IPS-18a (cell line): ENCODE data around the gene INSL3.
"Not testable (repeated sequence)": the region's sequence is repeated elsewhere in the genome, so short reads cannot be mapped to it uniquely, and the experiment has no call there.

Experiments used
- H3K27ac ChIP-seq: one replicate; pipeline ENCODE4 v1.5.1; 2013; ENCODE audit warnings: low read length
- H3K27me3 ChIP-seq: one replicate; pipeline ENCODE4 v1.6.1; 2013; ENCODE audit warnings: mild to moderate bottlenecking, low read length; ENCODE audit not compliant: control insufficient read depth, insufficient read depth
- H3K36me3 ChIP-seq: one replicate; pipeline ENCODE4 v1.6.1; 2013; ENCODE audit warnings: low read depth, low read length; ENCODE audit not compliant: control insufficient read depth
- H3K4me1 ChIP-seq: one replicate; pipeline ENCODE4 v1.6.1; 2013; ENCODE audit warnings: low read depth, low read length; ENCODE audit not compliant: control insufficient read depth
- H3K4me3 ChIP-seq: one replicate; pipeline ENCODE4 v1.5.1; 2013; ENCODE audit warnings: low read length
- H3K9ac ChIP-seq: one replicate; pipeline ENCODE4 v1.6.1; 2013; ENCODE audit warnings: mild to moderate bottlenecking, low read length, moderate library complexity
- H3K9me3 ChIP-seq: one replicate; pipeline ENCODE4 v1.6.1; 2013; ENCODE audit warnings: low read depth, low read length; ENCODE audit not compliant: control insufficient read depth

INSL3 gene

DNA sequence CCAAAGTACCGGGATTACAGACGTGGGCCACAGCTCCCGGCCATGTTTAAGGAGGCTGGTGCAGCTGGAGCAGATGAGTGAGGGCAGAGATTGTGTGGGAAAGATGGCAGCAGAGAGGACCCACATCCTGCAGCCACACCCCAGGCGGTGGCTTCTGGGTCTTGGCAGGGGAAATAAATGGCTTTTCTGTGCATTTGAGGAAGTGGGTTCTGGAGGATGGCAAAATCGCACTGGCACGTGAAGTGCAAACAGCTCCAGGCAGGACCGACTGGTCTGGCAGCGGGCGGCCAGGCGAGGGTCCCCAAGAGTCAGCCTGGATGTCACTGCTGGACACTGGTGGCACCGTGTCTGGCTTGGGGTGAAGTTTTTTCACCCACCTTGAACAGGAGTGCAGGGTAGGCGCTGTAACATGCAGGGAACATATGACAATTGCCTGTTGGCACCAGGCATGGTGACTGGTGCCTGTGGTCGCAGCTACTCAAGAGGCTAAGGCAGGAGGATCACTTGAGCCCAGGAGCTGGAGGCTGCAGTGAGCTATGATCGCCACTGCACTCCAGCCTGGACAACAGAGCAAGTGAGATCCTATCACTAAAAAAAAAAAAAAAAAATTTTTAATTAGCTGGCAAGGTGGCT lies 17.9 kb downstream of the INSL3 start:
- Histone ChIP-seq H3K27me3 (no peaks in the 10 kb centered on the region), H3K4me3 (no peak overlapping the region), H3K9me3 (no peaks in the 10 kb centered on the region), H3K36me3 (no peaks in the 10 kb centered on the region), H3K9ac (no peak overlapping the region), H3K4me1 (no peaks in the 10 kb centered on the region), H3K27ac (no peak overlapping the region)

DNA sequence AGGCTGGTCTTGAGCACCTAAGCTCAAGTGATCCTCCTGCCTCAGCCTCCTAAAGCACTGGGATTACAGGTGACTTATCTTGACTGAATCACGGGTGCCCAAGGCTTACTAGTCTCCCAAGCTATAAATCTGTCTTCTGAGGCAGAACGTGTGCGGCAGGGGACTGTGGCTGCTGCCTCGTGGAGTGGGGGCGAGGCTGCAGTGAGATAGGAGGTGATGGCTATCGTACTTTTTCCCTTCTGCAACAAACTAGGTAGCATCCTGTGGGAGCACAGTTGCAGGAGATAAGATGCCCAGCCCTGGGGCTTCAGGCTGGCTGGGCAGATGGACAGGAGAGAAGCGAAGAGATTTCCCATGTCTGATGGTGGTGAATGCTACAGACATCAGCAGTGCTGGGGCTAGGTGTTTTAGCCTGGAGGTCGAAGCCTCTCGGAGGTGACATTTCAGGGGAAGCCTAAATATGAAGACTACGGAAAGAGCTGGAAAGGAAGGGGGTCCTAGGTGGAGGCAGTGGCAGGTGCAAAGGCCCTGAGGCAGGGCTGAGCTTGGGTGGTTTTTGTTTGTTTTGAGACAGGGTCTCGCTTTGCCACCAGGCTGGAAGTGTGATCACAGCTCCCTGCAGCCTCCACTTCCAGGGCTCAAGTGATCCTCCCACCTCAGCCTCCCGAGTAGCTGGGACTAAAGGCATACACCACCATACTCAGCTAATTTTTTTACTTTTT lies 19.0 kb downstream of the INSL3 start:
- H3K27me3 ChIP-seq, result no peaks in the 10 kb centered on the region
- H3K9ac ChIP-seq, result no peak overlapping the region
- H3K4me3 ChIP-seq, result no peak overlapping the region
- H3K4me1 ChIP-seq, result no peaks in the 10 kb centered on the region
- H3K27ac ChIP-seq, result no peak overlapping the region
- no peaks in the 10 kb centered on the region for H3K9me3 ChIP-seq
- H3K36me3 ChIP-seq, result no peaks in the 10 kb centered on the region

DNA sequence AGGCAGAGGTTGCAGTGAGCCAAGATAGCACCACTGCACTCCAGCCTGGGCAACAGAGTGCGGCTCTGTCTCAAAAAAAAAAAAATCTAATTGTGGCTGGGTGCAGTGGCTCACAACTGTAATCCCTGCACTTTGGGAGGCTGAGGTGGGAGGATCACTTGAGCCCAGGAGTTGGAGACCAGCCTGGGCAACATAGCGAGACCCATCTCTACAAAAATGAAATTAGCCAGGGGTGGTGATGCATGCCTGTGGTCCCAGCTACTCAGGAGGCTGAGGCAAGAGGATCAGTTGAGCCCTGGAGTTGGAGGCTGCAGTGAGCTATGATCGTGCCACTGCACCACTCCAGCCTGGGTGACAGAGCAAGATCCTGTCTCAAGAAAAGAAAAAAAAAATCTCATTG lies 22.7 kb downstream of the INSL3 start:
- H3K9me3 ChIP-seq, H3K36me3 ChIP-seq, H3K4me3 ChIP-seq, H3K9ac ChIP-seq, H3K4me1 ChIP-seq, H3K27ac ChIP-seq: not testable (repeated sequence)
- H3K27me3 ChIP-seq, result peaks cover 20% of the 10 kb centered on the region

DNA sequence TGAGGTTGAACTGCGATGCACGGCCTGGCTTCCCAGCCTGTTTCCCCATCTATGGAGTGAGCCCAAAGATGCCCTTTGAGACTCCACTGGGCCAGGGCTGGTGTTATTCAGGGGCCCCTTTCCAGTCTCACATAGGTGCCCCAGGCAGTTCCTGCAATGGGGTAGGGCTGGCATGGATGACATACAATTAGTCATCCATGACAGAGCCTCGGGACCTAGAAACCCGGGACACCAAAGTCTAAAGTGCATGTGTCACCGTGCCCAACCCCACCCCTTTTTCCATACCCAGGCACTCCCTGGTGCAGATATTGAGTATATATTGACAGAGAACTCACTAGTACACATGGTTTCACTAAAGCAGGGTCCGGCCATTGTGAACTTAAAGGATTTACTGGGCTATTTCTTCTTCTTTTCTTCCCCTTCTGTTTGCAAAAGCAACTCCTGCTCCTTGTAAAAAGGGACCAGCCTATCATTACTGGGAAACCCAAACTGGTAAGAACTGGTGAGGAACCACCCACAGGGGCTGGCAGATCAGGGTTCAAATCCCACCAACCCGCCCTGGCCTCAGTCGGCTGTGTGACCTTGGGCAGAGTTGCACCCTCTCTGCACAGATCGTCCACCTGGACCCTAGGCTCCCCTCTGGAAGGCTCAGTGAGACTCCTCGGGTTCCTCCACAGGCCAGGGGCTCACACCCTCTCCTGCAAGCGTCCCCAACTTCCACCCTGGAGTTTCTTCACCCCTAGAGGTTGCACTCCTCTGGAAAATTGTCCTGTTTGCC lies 23.7 kb downstream of the INSL3 start:
- H3K4me3 ChIP-seq, result no peak overlapping the region
- H3K27me3 ChIP-seq, result peaks cover 20% of the 10 kb centered on the region
- H3K36me3 ChIP-seq, result no peaks in the 10 kb centered on the region
- H3K4me1 ChIP-seq, result no peaks in the 10 kb centered on the region
- H3K9ac ChIP-seq, result no peak overlapping the region
- no peak overlapping the region for H3K27ac ChIP-seq
- no peaks in the 10 kb centered on the region for H3K9me3 ChIP-seq

DNA sequence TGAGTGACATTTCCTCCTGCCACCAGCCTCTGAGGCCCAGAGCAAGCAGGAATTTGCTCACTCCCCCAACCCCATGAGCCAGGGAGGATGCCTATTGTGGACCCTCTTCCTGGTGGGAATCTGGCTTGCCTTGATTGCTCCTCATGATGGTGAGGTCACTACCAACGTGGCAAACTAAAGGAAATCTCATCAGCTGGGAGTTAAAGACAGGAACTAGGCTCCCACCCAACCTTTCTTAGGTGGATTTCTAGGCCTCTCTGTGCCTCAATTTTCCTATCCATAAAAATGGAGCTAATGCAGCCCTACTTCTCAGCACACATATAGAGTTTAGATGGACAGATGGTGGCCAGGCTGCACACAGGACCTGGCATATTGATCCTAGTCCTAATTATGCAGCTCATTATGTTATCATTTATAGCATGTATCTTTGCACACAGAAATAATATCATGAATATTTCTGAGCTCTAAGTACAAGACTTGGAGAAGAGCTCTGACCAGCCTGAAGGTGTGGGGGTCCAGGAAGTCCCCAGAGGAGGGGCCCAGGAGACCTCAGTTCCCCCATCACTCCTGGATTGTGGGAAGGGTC lies 24.4 kb downstream of the INSL3 start:
- Histone ChIP-seq H3K27ac (no peak overlapping the region), H3K27me3 (peaks cover 20% of the 10 kb centered on the region), H3K36me3 (no peaks in the 10 kb centered on the region), H3K4me1 (no peaks in the 10 kb centered on the region), H3K9me3 (no peaks in the 10 kb centered on the region), H3K4me3 (no peak overlapping the region), H3K9ac (no peak overlapping the region)

GRCh38 chr19:17796013-17796837 lies 25.1 kb downstream of the INSL3 start:
- Histone ChIP-seq H3K27ac (no peak overlapping the region), H3K9ac (no peak overlapping the region), H3K27me3 (peaks cover 20% of the 10 kb centered on the region), H3K4me1 (no peaks in the 10 kb centered on the region), H3K9me3 (no peaks in the 10 kb centered on the region), H3K36me3 (no peaks in the 10 kb centered on the region), H3K4me3 (no peak overlapping the region)

GRCh38 chr19:17795495-17795856 lies 25.8 kb downstream of the INSL3 start:
- no peaks in the 10 kb centered on the region for H3K9me3 ChIP-seq
- H3K27ac ChIP-seq, result no peak overlapping the region
- peak overlapping the region; percentile 65 for H3K4me3 ChIP-seq
- H3K9ac ChIP-seq, result no peak overlapping the region
- no peaks in the 10 kb centered on the region for H3K36me3 ChIP-seq
- peaks cover 20% of the 10 kb centered on the region for H3K27me3 ChIP-seq
- no peaks in the 10 kb centered on the region for H3K4me1 ChIP-seq

GRCh38 chr19:17794731-17795494 lies 26.4 kb downstream of the INSL3 start, which contains the start of gene B3GNT3:
TSS of gene B3GNT3 (plus strand) at chr19:17795138. CDS start at chr19:17807808, 12,670 bp downstream.
- H3K4me1 ChIP-seq, result no peaks in the 10 kb centered on the region
- peak within 1 kb of the TSS; percentile 65 for H3K4me3 ChIP-seq
- H3K27me3 ChIP-seq, result peaks cover 20% of the 10 kb centered on the region
- H3K27ac ChIP-seq, result no peak within 1 kb of the TSS
- H3K9me3 ChIP-seq, result no peaks in the 10 kb centered on the region
- H3K36me3 ChIP-seq, result no peaks in the 10 kb centered on the region
- H3K9ac ChIP-seq, result no peak within 1 kb of the TSS

DNA sequence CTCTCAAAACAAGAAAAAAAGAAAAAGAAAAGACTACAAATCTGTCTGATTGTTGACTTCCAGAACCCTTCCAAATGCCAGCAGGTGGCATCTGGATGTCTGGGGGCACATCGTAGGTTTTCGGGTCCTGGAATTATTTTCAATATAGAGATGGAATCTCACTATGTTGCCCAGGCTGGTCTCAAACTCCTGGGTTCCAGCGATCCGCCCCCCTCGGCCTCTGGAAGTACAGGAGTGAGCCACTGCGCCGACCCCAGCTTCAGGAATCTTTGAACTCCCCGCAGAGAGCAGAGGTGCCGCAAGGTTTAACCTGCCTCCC lies 26.9 kb downstream of the INSL3 start:
- Histone ChIP-seq H3K9me3 (no peaks in the 10 kb centered on the region), H3K36me3 (no peaks in the 10 kb centered on the region), H3K4me1 (no peaks in the 10 kb centered on the region), H3K27ac (no peak overlapping the region), H3K9ac (no peak overlapping the region), H3K4me3 (no peak overlapping the region), H3K27me3 (peaks cover 20% of the 10 kb centered on the region)

DNA sequence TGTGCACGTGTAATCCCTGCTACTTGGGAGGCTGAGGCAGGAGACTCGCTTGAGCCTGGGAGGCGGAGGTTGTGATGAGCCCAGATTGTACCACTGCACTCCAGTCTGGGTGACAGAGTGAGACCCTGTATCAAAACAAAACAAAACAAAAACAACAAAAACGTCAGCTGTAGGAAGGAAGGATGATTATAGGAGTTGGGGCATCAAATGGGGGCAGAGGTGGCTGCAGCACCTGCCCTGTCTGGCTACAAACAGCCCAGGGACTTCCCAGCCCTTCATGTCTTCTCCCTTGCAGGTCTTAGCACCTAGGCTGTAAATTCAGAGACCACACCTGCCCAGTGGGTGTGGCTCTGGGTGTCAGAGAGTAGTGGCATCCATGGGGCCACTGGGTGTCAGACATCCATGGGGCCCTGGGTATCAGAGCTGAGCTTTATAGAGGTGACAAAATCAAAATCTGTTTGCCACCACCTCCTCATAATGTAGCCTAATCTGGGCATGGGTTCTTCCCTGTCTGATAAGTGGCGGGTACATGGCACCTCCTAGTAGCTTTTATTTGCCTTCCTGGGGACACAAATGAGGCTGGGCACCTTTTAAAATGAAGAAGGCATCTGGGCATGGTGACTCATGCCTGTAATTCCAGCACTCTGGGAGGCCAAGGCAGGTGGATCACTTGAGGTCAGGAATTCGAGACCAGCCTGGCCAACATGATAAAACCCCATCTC lies 31.1 kb downstream of the INSL3 start:
- H3K4me1 ChIP-seq, result no peaks in the 10 kb centered on the region
- no peak overlapping the region for H3K9ac ChIP-seq
- H3K9me3 ChIP-seq, result no peaks in the 10 kb centered on the region
- no peaks in the 10 kb centered on the region for H3K36me3 ChIP-seq
- H3K27me3 ChIP-seq, result peaks cover 13% of the 10 kb centered on the region
- H3K27ac ChIP-seq, result no peak overlapping the region
- H3K4me3 ChIP-seq, result no peak overlapping the region
